Islet precursor cell (in vitro differentiated cells): ENCODE data around the gene RPP14.
"Not testable (repeated sequence)": the region's sequence is repeated elsewhere in the genome, so short reads cannot be mapped to it uniquely, and the experiment has no call there.

Experiments
- DNase-seq: peaks from one replicate; pipeline ENCODE4 v3.0.0-alpha.2; 2018

RPP14 gene

DNA sequence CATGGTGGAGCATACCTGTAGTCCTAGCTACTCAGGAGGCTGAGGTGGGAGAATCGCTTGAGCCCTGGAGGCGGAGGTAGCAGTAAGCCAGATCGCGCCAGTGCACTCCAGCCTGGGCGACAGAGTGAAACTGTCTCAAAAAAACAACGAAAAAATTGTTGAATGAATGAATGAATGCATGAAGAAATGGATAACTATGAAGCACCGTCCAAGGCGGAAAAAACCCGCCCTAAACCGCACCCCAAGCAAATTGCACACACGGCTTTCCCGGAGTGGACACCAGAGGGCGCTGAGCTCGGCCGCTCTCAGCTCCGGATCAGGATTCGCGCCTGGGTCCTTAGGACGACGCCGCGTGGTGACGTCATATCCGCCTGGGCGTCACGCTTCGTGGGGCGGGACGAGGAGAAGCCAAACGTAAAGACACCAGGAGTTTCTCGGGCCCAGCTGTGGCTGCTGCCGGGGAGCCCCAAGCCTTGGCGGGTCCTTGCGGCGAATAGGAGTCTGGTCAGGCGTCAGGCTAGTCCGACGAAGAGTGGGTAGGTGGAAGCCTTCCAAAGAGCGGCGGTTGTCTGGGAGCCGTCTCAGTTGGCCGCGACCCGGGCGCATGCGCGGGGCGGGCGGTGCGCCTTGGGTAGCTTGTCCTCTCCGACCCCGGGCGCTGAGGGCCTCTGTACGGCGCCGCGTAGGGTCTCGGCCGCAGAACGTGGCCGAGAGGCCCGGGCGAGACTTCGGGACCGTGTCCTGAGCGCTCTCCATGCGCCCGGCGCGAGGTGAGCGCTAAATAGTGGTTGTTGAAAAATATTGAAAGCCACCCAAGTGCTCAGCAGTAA is at the start of gene RPP14, which contains the start of gene HTD2:
Gene RPP14, plus strand, starts transcription at position 364 of the 830 bp plus-strand sequence. CDS start 4,085 bp downstream, outside the sequence.
Gene HTD2, plus strand, starts transcription at position 639 of the 830 bp plus-strand sequence. CDS start 11,094 bp downstream, outside the sequence.
- peak; percentile 98 for DNase-seq

DNA sequence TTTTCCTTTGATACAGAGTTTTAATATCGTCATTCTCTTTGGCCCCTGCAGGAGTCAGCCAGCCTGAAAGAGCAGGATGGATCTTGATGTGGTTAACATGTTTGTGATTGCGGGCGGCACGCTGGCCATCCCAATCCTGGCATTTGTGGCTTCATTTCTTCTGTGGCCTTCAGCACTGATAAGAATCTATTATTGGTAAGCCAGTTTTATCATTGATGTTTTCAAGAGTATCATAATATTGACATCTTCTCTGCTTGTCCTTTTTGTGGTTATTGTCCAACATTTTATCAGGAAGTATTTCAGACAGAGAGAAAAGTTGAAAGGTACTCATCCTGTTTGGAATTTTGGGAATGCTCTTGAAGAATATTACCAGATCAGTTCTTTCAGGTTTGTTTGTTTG is 49.5 kb upstream of the RPP14 start:
- no peak for DNase-seq

DNA sequence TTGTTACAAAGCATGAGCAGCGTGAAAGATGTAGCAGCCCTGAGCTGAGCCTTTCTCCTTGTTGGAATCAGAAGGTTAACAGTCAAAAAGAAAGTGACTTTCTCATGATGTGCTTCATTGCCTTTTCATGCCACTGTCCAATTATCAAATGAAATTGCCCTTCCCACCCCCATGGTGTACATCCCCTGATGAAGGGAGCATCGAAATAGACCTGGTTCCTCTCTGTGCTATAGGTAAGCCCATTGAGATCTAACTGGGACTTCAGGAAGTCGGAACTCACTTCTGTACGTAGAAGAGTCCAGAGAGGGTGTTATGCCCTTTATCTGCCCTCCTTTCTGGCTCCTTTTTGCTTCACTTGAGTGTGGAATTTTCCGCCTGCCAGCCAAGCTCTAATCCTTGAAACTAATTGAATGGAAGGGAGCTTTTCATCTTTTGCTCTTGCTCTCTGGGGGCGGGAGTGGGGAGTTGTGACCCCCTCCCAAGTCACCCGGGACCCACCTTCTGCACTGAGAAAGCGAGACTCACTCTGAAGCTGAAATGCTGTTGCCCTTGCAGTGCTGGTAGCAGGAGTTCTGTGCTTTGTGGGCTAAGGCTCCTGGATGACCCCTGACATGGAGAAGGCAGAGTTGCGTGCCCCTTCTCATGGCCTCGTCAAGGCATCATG is 47.5 kb upstream of the RPP14 start:
- no peak for DNase-seq

DNA sequence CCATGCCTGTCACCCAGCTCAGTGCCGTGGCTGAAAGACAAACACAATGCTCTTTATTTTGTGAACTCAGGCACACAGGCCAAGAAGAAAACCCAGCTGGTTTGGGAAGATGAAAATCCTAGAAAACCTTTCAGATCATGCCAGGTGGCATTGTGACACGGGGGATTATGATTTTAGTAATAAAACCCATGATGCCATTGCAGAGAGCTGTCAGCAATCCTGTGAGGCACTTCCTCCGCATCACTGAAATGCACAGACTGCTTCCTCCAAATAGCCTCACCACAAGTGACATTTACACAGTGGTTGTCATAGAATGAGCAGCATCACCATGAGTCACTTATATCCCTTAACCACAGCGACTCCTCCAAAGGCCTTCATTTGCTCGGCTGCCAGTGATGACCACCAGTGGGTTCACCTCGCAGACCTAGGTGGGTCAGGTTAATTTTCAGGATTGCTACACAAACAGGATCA is 45.7 kb upstream of the RPP14 start:
- peak; percentile 56 for DNase-seq

DNA sequence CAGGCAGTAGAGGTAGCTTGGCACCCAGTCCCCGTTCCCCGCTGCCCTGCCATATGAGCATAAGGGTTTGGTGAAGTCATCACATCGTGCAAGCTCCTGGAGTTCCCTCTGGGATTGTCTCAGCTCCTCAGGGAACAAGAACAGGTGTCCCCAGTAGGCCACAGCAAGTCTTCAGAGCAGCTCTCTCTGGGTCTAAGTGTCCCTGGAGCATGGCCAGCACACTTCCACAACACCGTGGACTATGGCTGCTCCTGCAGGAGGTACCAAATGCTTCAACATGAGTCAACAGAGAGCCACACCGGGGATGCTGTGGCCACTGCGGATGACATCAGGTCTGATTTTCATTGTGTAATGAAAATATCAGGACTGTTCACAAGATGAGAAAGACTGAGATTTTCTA is 45.3 kb upstream of the RPP14 start:
- no peak for DNase-seq

DNA sequence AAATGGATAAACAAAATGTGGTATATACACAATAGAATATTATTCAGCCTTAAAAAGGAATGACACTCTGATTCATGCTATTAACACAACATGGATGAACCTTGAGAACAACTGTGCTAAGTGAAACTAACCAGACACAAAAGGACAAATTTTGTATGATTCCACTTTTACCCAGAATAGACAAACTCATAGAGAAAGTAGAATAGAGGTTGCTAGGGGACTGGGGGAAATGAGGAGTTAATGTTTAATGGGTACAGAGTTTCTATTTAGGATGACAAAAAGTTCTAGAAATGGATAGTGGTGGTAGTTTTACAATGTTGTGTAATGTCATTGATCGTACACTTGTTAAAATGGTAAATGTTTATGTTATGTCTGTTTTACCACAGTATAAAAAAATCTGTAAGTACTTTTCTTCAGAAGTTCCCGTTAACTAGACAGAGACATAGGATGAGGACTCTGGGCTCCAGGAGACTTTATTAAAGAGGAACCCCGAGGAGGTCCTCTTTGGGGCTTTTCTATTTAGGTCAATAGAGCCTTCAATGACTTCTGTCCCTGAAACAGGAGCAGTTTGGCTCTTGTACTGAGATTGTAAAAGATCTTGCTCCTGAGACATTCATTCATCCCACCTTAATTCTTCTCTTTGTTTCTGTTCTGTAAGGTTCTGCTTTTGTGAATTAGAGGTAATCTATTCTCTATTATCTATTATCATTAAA is 43.9 kb upstream of the RPP14 start:
- no peak for DNase-seq

DNA sequence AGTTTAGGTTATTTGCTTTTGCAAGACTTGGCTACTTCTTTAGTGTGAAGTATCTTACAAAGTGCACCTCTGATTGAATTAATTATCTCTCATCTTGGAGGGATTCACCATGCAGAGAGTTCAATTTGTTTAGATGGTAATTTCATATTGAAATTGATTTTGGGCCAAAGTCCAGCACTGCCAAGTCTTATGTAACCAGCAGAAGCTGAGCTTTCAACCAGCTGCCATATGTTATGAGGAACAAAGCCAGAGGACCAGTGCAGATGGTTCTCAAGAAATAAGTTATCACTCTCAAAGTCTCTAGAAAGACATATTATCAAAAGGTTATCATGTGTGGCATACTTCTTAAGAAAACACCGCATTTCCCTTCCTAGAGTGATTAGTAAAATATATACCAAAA is 39.5 kb upstream of the RPP14 start:
- no peak for DNase-seq

DNA sequence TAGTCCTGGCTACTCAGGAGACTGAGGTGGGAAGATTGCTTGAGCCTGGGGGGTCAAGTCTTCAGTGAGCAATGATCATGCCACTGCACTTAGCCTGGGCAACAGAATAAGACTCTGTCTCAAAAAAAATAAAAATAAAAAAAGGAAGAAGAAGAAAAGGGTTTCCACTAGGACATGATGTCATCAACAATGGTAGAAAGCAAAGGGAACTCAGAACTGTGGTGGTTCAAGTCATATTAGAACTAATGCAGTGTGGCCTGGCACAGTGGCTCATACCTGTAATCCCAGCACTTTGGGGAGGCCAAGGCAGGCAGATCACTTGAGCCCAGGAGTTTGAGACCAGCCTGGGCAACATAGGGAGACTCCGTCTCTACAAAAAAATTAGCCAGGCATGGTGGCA is 38.5 kb upstream of the RPP14 start:
- DNase-seq, result not testable (repeated sequence)

DNA sequence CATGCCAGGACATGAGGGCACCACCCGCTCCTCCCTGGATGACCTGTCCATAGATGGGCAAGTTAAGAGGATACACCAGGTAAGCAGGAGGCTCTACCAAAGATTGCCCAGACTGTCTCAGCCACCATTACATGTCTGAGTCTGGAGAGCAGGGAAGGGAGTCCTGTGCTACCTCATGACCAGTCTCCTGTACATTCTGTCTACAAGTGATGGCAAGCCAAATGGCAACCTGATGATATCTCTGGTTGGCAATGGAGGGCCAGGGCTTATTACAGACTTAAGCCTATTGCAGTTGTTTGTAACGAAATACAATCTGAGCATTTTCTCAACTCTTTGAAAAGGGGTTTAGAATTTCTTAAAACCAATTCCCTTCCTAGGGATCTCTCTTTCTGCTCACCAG is 36.7 kb upstream of the RPP14 start:
- no peak for DNase-seq

DNA sequence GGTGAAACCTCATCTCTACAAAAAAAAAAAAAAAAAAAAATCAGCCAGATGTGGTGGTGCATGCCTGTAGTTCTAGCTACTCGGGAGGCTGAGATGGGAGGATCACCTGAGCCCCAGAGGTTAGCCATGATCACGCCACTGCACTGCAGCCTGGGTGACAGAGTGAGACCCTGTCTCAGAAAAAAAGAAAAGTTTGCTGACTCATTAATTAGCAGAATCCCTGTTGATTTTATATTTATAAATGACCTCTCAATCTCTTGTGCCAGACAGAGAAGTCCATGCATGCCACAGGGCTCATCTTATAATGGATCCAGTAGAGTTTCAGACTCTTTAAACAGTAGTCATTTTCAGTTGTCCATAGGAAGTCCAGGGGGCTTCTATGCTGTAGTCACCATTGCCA is 35.6 kb upstream of the RPP14 start:
- DNase-seq, result no peak

DNA sequence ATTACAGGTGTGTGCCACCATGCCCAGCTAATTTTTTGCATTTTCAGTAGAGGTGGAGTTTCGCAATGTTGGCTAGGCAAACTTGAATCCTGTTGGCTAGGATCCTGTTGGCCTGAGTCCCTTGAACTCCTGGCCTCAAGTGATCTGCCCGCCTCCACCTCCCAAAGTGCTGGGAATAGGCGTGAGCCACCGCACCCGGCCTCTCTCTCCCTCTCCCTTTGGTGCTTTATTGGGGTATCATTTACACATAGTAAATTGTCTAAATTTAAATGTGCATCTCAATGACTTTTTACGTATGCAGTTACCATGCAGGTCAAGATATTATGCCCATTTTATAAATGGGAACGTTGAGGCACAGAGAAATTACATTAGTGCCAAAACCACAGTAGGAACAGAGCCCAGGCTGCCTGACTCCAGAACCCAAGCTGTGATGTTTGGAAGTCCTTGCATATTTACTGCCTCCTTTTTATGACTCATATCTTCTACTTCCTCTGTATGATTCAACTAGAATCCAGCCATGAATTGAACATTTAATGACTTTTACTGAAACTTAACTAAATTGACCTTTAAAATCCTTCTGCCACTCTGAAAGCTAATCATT is 34.0 kb upstream of the RPP14 start:
- no peak for DNase-seq

DNA sequence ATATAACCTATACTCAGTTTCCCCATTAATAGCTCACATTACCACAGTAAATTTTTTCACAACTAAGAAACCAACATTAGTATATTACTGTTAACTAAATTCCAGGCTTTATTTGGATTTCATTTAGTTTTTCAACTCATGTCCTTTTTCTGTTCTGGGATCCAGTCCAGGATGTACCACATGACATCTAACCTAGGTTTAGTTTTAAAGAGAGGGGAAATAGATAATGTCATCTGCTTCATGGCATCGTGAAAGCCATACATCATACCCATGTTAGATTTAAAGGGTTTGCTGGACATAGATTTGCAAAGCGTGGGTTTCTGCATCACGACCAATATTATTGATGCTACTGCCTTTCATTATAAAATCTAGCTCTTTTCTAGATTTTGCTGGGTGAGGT is 33.2 kb upstream of the RPP14 start:
- no peak for DNase-seq

DNA sequence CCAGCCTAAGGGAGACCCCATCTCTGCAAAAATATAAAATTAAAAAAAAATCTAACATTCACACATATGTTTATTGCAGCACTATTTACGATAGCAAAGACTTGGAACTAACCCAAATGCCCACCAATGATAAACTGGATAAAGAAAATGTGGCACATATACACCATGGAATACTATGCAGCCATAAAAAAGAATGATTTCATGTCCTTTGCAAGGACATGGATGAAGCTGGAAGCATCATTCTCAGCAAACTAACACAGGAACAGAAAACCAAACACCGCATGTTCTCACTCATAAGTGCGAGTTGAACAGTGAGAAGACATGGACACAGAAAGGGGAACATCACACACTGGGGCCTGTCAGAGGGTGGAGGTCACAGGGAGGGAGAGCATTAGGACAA is 32.7 kb upstream of the RPP14 start:
- not testable (repeated sequence) for DNase-seq

DNA sequence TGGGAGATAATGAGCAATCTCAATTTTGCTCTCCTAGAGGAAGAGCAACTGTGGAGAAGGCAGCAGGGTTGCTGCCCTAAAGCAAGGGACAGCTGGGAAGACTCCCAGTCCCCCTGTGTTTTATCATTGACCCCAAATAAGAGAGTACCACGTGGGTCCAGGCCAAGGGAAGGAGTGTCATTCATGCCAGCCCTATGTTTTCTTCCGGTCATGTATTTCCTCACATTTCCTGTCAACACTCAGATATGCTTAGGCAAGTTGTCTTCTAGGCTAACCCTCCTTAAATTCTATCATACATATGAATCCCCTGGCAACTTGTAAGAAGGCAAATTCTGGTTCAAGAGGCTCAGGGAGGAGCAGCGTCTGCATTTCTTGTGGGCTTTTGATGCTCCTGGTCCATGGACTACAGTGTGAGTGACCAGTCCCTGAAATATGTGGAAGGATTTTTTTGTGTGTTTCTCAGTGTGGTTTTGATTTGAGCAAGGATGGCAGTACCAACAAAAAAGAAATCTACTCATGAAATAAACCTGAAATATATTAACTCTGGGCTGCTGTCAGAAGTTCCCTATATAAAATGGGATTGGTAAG is 31.9 kb upstream of the RPP14 start:
- peak; percentile 16 for DNase-seq

DNA sequence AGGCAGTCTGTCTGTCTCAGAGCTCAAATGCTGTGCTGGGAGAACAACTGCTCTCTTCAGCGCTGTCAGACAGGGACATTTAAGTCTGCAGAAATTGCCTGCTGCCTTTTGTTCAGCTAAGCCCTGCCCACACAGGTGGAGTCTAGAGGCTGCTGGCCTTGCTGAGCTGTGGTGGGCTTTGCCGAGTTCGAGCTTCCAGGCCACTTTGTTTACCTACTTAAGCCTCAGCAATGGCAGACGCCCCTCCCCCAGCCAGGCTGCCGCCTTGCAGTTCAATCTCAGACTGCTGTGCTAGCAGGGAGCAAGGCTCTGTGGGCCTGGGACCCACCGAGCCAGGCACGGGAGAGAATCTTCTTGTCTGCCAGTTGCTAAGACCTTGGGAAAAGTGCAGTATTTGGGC is 25.0 kb upstream of the RPP14 start:
- DNase-seq, result peak; percentile 22

DNA sequence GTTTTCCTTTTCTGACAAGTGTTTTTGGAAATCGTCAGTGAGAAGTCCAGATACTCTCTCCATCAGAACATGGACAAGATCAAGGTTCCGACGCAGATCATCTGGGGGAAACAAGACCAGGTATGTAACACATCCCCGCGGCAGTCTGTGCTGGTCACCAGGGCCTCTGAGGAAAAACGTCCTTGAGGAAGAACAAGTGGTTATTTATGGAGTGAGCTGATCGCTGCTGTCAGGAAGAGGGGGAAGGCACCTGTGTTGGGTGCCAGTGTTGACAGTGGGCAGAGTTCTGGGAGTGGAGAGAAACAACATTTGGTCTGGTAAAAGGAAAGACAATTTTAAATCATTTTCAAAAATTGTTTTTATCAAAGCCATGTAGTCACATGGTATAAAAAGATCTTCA is 20.7 kb upstream of the RPP14 start:
- peak; percentile 33 for DNase-seq

DNA sequence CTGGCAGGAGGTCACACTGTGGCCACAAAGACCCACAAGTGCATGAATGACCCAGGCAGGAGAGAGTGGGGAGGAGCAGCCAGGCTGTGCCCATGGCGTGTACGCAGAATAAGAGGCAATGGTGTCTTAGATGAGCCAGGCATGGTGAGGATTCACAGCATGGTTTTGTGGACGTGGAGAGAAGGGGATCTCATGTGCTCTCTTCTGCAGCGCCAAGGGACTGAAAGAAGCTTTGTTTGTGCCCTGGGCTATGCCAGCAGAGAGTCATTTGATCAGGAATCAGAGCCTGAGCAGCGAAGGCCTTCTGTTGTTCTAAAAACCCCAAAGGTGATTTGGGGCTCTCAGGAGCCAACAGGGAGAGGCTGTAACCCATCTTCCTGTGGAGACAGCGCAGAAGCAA is 18.7 kb upstream of the RPP14 start:
- DNase-seq, result peak; percentile 34

DNA sequence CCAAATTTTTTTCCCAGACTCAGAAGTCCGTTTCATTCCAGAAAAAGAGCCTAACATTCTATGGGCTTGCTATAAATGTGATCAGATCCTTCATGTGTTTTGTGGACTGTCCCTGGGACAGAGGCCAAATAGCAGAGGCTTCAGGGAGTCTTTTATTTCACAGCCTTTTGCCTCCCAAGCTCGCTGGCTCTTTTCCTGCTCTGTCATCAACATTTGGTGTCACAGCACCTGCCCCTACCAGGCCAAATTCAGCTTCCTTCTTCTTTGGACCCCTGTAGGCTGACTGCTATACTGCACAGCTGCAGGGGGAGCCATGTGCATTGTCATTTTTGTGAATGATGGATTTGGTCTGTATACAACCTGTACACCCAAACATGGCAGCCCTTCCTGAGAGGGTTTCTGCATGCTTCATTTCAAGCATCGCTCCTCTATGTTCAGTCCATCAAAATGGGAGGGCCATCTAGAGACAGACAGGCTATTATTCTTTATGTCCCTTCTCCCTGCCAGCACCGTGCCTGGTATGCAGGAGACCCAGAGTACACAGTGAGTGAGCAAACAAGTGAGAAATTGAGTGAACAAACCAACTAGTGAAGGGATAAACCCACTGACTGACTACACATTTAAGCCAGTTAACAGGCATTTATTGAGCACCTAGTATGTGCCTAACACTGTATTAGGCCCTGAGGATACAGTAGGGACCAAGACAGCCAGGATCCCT is 17.9 kb upstream of the RPP14 start:
- DNase-seq, result no peak

DNA sequence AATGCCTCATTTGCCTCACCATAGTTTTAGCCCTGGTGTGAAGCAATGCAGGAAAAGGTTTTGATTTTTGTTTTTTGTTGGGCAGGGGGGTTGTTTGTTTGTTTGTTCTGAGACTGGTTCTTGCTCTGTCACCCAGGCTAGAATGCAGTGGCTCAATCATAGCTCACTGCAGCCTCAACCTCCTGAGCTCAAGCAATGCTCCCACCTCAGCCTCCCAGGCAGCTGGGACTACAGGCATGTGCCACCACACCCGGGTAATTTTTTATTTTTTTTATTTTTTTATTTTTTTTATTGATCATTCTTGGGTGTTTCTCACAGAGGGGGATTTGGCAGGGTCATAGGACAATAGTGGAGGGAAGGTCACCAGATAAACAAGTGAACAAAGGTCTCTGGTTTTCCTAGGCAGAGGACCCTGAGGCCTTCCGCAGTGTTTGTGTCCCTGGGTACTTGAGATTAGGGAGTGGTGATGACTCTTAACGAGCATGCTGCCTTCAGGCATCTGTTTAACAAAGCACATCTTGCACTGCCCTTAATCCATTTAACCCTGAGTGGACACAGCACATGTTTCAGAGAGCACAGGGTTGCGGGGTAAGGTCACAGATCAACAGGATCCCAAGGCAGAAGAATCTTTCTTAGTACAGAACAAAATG is 17.0 kb upstream of the RPP14 start:
- not testable (repeated sequence) for DNase-seq

DNA sequence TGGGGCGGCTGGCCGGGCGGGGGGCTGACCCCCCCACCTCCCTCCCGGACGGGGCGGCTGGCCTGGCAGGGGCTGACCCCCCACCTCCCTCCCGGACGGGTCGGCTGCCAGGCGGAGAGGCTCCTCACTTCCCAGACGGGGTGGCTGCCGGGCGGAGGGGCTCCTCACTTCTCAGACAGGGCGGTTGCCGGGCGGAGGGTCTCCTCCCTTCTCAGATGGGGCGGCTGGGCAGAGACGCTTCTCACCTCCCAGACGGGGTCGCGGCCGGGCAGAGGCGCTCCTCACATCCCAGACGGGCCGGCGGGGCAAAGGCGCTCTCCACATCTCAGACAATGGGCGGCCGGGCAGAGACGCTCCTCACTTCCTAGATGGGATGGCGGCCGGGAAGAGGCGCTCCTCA is 15.6 kb upstream of the RPP14 start:
- not testable (repeated sequence) for DNase-seq

DNA sequence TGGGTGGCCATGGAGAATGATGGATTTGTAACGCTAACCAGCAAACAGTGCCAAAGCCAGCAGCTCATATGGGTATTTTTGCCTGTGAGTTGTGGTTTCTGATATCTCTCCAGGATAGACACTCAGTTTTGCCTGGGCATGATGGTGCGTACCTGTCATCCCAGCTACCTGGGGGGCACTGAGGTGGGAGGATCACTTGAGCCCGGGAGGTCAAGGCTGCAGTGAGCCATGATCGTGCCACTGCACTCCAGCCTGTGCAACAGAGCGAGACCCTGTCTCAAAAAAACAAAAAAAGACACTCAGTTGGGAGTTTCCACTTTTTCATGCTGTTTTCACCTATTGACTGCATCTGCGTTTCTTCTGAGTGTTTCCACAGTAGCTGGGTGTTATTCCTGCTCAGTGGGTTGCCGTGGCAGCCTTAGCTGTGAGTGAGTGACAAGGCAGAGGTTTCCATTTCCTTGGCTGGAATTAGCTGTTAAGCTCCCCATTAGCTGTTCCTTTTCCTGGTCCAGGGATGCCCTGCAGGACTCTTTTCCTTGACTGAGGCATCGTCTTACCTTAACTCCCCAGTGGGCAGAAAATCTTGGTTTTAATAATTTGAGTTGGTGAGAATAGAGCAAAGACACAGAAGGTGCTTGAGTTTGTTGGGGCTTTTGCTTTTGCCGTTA is 14.2 kb upstream of the RPP14 start:
- no peak for DNase-seq
